ENCODE measurements around the gene SORBS2.

- TF ChIP-seq POLR2AphosphoS5 (IDR thresholded peaks at IDR 0.05; ENCODE audit: low read depth, low read length), result no peak
- no peak for TF ChIP-seq POLR2A (IDR thresholded peaks at IDR 0.05; ENCODE audit: low read depth, low read length)
- no peak for TF ChIP-seq TAF1 (IDR thresholded peaks at IDR 0.05; ENCODE audit: low read depth, low read length)
- TF ChIP-seq SPI1 (IDR thresholded peaks at IDR 0.05; ENCODE audit: low read depth, low read length), result no peak
- no peak for TF ChIP-seq POU2F2 (IDR thresholded peaks at IDR 0.05; ENCODE audit: low read depth, low read length)
Measured at GRCh38 chr4:185548587-185548986, 263.4 kb downstream of the SORBS2 start.

Measured in GM12891 (cell line).